ENCODE data around the gene WDR77. TPM values are rescaled to one million over a fixed set of nuclear protein-coding genes. Genes with fewer than 3 reads are reported as not detected.

WDR77 gene
- total and polyA plus RNA-seq, 2 donors (not counting 1 experiment from before 2014, with no cell fraction given): 40.5 to 85.5 TPM

DNA sequence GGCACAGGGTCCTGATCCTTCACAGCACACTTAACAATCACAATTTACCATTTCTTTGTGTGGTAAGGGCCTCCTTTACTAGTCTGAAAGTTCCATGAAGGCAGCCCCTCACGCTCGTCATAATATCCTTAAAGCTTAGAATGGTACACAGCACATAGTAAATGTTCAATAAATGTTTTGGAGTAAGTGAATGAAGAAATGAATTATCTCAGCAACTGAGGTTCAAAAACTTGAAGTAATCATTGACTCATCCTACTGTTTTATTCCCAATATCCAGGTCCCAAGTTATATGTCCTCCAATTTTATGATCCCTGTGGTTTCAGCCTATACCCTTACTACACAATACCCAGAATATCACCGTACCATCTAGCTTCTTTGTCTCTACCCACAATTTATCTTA, 22.5 kb upstream of the WDR77 start:
- no peaks in the 10 kb centered on the region for H3K9me3 Mint-ChIP-seq (ENCODE audit: insufficient read depth)
- intact Hi-C loops (cut with micrococcal nuclease): loop anchor here (1.0 to 5.0 kb wide), 4 partner anchors 22 to 509 kb away; partner anchors contain the start of genes ATP5PB, LRIF1 and WDR77
- Histone ChIP-seq H3K27me3 (replicated peaks in 1 of 4; ENCODE audit: control extremely low read depth in 1 of 4, control insufficient read depth in 3 of 4, insufficient read depth in 4 of 4, low read length in 3 of 4) (no peaks in the 10 kb centered on the region), H3K4me1 (ENCODE audit: control insufficient read depth in 2 of 2, insufficient read depth in 2 of 2, low read length in 2 of 2) (peaks cover 60% of the 10 kb centered on the region in 2 donors), H4K20me1 (ENCODE audit: control insufficient read depth, insufficient read depth, low read length, poor library complexity, severe bottlenecking) (no peaks in the 10 kb centered on the region), H3K9ac (ENCODE audit: low read length) (peak overlapping the region; percentile 30), H3K4me3 (ENCODE audit: control extremely low read depth in 1 of 5, extremely low read depth in 1 of 5, insufficient read depth in 1 of 5, low read depth in 2 of 5, low read length in 4 of 5) (peak overlapping the region in 1 of 5 experiments; percentile 36), H3K27ac (ENCODE audit: low read length in 2 of 2) (peak overlapping the region; percentile 88 to 92), H3K79me2 (ENCODE audit: control insufficient read depth, insufficient read depth, low read length) (peaks cover 61% of the 10 kb centered on the region), H2AFZ (ENCODE audit: insufficient read depth, low read depth, low read length, poor library complexity, severe bottlenecking) (peak overlapping the region; percentile 3), H3K4me2 (replicated peaks; ENCODE audit: low read depth, low read length, poor library complexity, severe bottlenecking) (peak overlapping the region; percentile 79), H3K36me3 (replicated peaks in 1 of 2; ENCODE audit: control extremely low read depth in 1 of 2, control insufficient read depth in 1 of 2, extremely low read depth in 1 of 2, insufficient read depth in 2 of 2, low read length in 1 of 2) (peaks cover 4 to 15% of the 10 kb centered on the region in 2 experiments), H3K9me3 (ENCODE audit: control extremely low read depth in 1 of 3, control insufficient read depth in 2 of 3, insufficient read depth in 1 of 3, low read length in 2 of 3) (peaks cover 0 to 2% (median 0%) of the 10 kb centered on the region in 3 donors)
- DNase-seq: no peak
- no peak overlapping the region for H3K27ac Mint-ChIP-seq
- POLR2A ChIA-PET: interaction anchor here (0.9 to 2.3 kb wide), 5 partner anchors 9 to 268 kb away, joined by 3 to 8 read pairs (median 5); partner anchors contain the start of genes ATP5PB, INKA2 and WDR77
- no peak overlapping the region for H3K4me3 Mint-ChIP-seq
- no peaks in the 10 kb centered on the region for H3K27me3 Mint-ChIP-seq
- peaks cover 34% of the 10 kb centered on the region for H3K4me1 Mint-ChIP-seq
- ATAC-seq (ENCODE audit: low read depth): no peak
- CTCF ChIA-PET: interaction anchor here (0.8 to 3.0 kb wide), 7 partner anchors 9 to 285 kb away, joined by 3 to 34 read pairs (median 5); partner anchors contain the start of gene DDX20
- WGBS (ENCODE audit: insufficient coverage): no CpG with 5 or more reads among the region's 3 CpGs
- no peak for TF ChIP-seq EZH2 (IDR thresholded peaks at IDR 0.05; ENCODE audit: borderline replicate concordance, insufficient read depth, low read depth, low read length, poor library complexity, severe bottlenecking)
- TF ChIP-seq, protein P1, sequence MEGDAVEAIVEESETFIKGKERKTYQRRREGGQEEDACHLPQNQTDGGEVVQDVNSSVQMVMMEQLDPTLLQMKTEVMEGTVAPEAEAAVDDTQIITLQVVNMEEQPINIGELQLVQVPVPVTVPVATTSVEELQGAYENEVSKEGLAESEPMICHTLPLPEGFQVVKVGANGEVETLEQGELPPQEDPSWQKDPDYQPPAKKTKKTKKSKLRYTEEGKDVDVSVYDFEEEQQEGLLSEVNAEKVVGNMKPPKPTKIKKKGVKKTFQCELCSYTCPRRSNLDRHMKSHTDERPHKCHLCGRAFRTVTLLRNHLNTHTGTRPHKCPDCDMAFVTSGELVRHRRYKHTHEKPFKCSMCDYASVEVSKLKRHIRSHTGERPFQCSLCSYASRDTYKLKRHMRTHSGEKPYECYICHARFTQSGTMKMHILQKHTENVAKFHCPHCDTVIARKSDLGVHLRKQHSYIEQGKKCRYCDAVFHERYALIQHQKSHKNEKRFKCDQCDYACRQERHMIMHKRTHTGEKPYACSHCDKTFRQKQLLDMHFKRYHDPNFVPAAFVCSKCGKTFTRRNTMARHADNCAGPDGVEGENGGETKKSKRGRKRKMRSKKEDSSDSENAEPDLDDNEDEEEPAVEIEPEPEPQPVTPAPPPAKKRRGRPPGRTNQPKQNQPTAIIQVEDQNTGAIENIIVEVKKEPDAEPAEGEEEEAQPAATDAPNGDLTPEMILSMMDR (IDR thresholded peaks at IDR 0.05): no peak

DNA sequence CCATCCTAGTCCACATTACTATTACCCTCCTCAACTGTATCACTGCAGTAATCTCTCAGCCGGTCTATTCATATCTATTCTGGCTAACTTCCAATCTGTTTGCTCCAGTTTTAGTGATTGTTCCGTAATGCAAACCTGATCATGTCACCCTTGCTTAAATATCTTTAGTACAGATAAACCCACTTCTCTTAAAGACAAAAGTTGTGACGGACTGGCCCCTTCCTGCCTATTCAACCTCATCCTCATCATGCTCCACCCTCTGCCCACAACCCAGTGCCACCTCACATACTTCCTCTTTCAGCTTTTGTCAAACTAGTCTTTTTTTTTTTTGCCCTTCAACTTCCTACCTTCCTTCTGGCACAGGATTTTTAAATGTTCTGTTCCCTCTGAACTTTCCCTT, 22.0 kb upstream of the WDR77 start:
- Histone ChIP-seq H3K4me2 (replicated peaks; ENCODE audit: low read depth, low read length, poor library complexity, severe bottlenecking) (peak overlapping the region; percentile 79), H3K9ac (ENCODE audit: low read length) (peak overlapping the region; percentile 54), H4K20me1 (ENCODE audit: control insufficient read depth, insufficient read depth, low read length, poor library complexity, severe bottlenecking) (no peaks in the 10 kb centered on the region), H3K27ac (ENCODE audit: low read length in 2 of 2) (peak overlapping the region; percentile 88 to 92), H3K4me1 (ENCODE audit: control insufficient read depth in 2 of 2, insufficient read depth in 2 of 2, low read length in 2 of 2) (peaks cover 55% of the 10 kb centered on the region in 2 donors), H3K79me2 (ENCODE audit: control insufficient read depth, insufficient read depth, low read length) (peaks cover 56% of the 10 kb centered on the region), H3K27me3 (replicated peaks in 1 of 4; ENCODE audit: control extremely low read depth in 1 of 4, control insufficient read depth in 3 of 4, insufficient read depth in 4 of 4, low read length in 3 of 4) (no peaks in the 10 kb centered on the region), H2AFZ (ENCODE audit: insufficient read depth, low read depth, low read length, poor library complexity, severe bottlenecking) (peak overlapping the region; percentile 39), H3K4me3 (ENCODE audit: control extremely low read depth in 1 of 5, extremely low read depth in 1 of 5, insufficient read depth in 1 of 5, low read depth in 2 of 5, low read length in 4 of 5) (peak overlapping the region in 3 of 5 experiments; percentile 10 to 52 (median 36)), H3K9me3 (ENCODE audit: control extremely low read depth in 1 of 3, control insufficient read depth in 2 of 3, insufficient read depth in 1 of 3, low read length in 2 of 3) (peaks cover 0 to 2% (median 0%) of the 10 kb centered on the region in 3 donors), H3K36me3 (replicated peaks in 1 of 2; ENCODE audit: control extremely low read depth in 1 of 2, control insufficient read depth in 1 of 2, extremely low read depth in 1 of 2, insufficient read depth in 2 of 2, low read length in 1 of 2) (peaks cover 4 to 15% of the 10 kb centered on the region in 2 experiments)
- H3K4me3 Mint-ChIP-seq: no peak overlapping the region
- H3K4me1 Mint-ChIP-seq: peaks cover 30% of the 10 kb centered on the region
- ATAC-seq (ENCODE audit: low read depth) (peak; percentile 94), DNase-seq (peak; percentile 92)
- ChIA-PET CTCF (interaction anchor here (0.8 to 3.0 kb wide), 6 partner anchors 9 to 285 kb away, joined by 3 to 34 read pairs (median 6); partner anchors contain the start of gene DDX20), POLR2A (interaction anchor here (0.6 to 2.3 kb wide), 6 partner anchors 10 to 742 kb away, joined by 3 to 8 read pairs (median 4); partner anchors contain the start of genes ATP5PB, INKA2 and WDR77)
- H3K27me3 Mint-ChIP-seq: no peaks in the 10 kb centered on the region
- TF ChIP-seq, protein P1 (IDR thresholded peaks at IDR 0.05): no peak
- TF ChIP-seq EZH2 (IDR thresholded peaks at IDR 0.05; ENCODE audit: borderline replicate concordance, insufficient read depth, low read depth, low read length, poor library complexity, severe bottlenecking): no peak
- no peak overlapping the region for H3K27ac Mint-ChIP-seq
- 0% methylated on average over 3 of the region's 3 CpGs for WGBS (ENCODE audit: insufficient coverage)
- H3K9me3 Mint-ChIP-seq (ENCODE audit: insufficient read depth): no peaks in the 10 kb centered on the region
- intact Hi-C loops (cut with micrococcal nuclease): loop anchor here (1.0 to 5.0 kb wide), 4 partner anchors 22 to 509 kb away; partner anchors contain the start of genes ATP5PB, LRIF1 and WDR77
